ENCODE data around the gene GPR155.
"Not testable (repeated sequence)": the region's sequence is repeated elsewhere in the genome, so short reads cannot be mapped to it uniquely, and the experiment has no call there.

The GPR155 gene

DNA sequence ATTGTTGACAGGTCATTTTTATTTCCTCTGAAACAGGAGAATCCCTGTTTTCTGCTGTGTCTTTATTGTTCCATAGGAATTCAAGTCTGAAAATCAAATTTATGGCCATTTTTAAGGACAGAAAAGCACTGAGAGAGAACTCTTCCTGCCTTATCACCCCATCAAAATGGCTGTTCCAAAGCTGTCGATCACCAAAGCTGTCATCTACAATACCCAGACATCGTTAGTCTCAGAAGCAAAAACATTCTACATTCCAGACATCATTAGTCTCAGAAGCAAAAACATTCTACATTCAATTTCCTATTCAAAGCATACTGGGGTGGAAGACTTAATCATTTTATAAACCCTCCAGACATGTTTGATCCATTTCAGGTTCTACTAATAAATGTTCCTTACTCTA lies 46.9 kb downstream of the GPR155 start:
- DNase-seq (ENCODE audit: low read depth, low spot score) = no peak

GRCh38 chr2:174439323-174439722 lies 47.5 kb downstream of the GPR155 start:
- no peak for DNase-seq (ENCODE audit: low read depth, low spot score)

GRCh38 chr2:174438146-174438886 lies 48.5 kb downstream of the GPR155 start:
- DNase-seq (ENCODE audit: low read depth, low spot score) = no peak

DNA sequence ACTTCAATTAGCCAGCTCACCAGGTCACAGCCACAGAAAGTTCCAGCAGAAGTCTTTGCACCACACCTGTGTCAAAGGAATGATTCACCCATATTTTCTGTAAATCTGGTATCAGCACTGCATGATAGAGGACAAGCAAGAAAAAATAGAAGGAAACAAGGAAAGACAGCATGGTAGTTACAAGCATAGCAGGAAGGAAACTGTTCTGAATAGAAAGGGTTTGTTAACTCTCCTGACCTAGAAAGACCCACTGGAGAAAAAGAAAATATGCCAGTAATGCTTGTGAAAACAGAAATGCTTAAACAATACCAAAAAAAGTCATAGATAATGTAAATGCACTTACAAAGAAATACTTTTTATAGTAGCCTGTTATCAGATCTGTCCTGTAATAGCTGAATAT lies 50.5 kb downstream of the GPR155 start:
- DNase-seq (ENCODE audit: low read depth, low spot score) = no peak

DNA sequence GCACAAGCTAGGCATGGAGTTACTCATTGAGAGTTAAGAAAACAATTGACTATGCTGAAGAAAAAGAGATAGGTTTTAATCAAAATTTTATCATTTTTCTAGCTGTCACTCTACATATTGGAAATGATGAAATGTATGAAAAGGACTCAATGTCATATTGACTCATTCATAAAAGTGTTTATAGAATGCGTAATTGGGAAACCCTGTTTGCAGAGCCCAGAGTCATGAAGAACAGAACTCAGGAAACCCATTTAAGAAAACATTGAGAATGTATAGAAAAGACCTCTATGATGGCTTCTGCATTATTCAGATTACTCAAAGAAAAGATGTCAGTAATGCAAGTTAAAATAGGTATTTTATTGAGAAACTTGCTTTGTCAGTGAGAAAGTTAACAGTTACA lies 54.9 kb downstream of the GPR155 start:
- no peak for DNase-seq (ENCODE audit: low read depth, low spot score)

- no peak for DNase-seq (ENCODE audit: low read depth, low spot score)
Observed at GRCh38 chr2:174430066-174430465, 56.8 kb downstream of the GPR155 start.

DNA sequence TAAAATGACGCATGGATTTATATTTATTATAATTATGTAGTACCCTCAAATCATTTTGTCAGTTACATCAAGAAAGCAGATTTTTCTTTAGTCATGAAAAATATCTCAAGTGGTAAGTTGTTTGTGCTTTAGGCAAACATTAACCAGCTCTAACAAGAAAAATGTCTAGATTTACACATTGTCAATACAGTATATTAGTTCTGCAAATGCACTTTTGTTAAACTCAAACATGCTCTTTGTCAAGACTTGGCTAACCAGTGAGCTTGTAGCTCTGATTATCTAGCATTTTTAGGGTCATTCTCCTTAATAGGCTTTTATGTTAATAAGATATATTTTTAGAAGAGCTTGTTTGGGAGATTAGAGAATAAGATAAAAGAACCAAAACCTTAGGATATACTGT lies 58.6 kb downstream of the GPR155 start:
- DNase-seq (ENCODE audit: low read depth, low spot score) = no peak

DNA sequence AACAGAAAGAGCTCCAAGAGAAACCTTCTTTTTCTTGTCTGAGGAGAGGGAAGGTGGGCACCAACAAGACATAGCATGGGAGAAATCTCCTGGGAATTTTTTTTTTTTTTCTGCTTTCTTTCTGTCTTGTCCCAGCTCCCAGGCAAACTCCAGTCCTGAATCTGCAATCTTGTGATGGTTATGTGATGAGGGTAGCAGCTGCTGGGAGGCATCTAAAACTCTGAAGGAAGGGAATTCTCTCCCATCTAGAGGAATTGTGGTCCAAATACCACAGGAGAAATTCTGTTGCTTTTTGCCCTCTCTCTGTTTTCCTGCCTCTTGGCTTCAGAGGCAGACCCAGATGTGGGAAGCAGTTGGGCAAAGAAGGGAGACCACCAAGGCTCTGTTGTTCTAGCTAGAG lies 74.6 kb downstream of the GPR155 start:
- DNase-seq (ENCODE audit: low read depth, low spot score) = no peak

- not testable (repeated sequence) for DNase-seq (ENCODE audit: low read depth, low spot score)
Observed at GRCh38 chr2:174410039-174410438, 76.8 kb downstream of the GPR155 start.

GRCh38 chr2:174403628-174404027 lies 83.2 kb downstream of the GPR155 start:
- no peak for DNase-seq (ENCODE audit: low read depth, low spot score)

DNA sequence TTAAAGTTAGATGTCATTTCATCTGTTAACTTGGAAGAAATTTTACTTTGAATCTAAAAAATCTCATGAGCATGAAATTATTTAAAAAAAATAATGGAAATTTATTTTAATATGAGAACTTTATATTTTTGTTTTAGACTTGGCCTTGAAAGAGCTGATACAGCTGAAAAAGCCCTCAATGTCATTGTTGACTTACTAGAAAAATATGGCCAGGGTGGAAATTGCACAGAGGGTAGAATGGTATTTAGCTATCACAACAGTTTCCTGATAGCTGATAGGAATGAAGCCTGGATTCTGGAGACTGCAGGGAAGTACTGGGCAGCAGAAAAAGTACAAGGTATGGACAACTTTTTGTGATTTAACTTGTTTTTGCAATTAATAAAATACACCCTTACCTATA lies 86.0 kb downstream of the GPR155 start:
- DNase-seq (ENCODE audit: low read depth, low spot score) = no peak

DNA sequence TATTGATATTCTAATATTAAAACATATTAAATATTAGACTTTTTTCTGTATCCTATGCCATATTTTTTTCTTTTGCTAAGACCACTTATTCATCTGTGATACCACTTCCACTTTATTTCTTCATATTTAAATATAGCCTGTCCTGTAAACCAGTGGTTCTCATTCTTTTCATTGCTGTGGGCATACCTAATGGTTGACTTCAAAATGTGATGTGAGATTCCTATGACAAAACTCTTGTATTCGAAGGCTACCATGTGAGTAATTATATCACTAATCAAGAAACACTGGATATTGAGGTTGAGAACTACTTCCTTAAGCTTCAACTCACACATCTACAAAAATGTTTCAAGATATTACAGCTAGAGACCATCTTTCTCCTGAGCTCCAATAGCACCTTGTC lies 87.7 kb downstream of the GPR155 start:
- DNase-seq (ENCODE audit: low read depth, low spot score) = no peak

- no peak for DNase-seq (ENCODE audit: low read depth, low spot score)
Observed at GRCh38 chr2:174397773-174398172, 89.1 kb downstream of the GPR155 start.

- DNase-seq (ENCODE audit: low read depth, low spot score) = no peak
Observed at GRCh38 chr2:174395969-174396630, 90.7 kb downstream of the GPR155 start.

DNA sequence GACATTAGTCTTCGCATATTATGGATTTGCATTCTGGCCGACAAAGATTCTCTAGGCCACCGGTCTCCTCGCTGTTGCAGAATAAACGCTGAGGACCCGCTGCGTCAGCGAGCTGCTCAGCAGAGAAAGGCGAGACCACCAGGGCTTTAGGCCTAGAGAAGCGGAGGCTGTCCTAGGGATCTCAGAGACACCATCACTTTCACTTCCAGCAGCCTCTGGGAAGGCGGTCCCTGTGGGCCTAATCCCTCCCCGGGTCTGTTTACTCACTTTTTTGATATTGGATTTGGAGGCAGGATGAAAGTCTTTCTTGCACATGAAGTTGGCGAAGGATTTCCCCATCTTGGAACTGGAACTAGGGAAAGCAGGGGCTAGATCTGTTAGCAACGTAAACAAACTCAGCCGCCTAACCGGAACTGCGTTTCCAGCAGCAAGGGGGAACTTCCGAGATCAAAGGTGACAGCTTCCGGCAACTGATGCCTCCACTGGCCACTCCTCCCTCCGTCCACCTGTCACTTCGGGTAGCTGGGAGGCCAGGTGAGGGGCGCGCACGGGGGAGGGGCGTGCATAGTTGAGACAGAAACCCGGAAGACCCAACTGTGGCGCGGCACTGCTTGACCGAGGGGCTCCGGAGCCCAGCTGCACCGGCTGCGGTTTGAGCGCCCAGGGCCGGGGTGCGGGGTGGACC lies 91.4 kb downstream of the GPR155 start, which contains the start of gene SCRN3:
Gene SCRN3 (plus strand): TSS at position 447 of the 685 bp plus-strand sequence. CDS start 2,554 bp downstream, outside the sequence.
- DNase-seq (ENCODE audit: low read depth, low spot score) = peak; percentile 37

GRCh38 chr2:174392706-174393105 lies 94.1 kb downstream of the GPR155 start:
- no peak for DNase-seq (ENCODE audit: low read depth, low spot score)

DNA sequence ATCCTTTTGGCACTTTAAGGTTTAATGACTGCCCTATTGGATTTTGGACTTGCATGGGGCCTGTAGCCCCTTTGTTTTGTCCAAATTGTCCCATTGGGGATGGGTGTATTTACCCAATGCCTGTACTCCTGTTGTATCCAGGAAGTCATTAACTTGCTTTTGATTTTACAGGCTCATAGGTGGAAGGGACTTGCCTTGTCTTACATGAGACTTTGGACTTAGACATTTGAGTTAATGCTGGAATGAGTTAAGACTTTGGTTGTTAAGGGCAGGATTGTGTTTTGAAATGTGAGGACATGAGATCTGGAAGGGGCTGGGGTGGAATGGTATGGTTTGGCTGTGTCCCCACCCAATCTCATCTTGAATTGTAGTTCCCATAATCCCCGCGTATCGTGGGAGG lies 96.5 kb downstream of the GPR155 start:
- DNase-seq (ENCODE audit: low read depth, low spot score) = not testable (repeated sequence)

- no peak for DNase-seq (ENCODE audit: low read depth, low spot score)
Observed at GRCh38 chr2:174389542-174389941, 97.3 kb downstream of the GPR155 start.

DNA sequence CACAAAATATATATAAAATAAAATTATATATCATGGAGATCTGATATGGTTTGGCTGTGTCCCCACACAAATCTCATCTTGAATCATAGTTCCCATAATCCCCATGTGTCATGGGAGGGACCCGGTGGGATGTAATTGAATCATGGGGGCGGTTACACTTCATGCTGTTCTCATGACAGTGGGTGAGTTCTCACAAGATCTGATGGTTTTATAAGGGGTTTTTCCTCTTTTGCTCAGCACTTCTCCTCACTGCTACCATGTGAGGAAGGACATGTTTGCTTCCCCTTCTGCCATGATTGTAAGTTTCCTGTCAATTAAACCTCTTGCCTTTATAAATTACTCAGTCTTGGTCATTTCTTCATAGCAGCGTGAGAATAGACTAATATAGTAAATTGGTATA lies 98.1 kb downstream of the GPR155 start:
- not testable (repeated sequence) for DNase-seq (ENCODE audit: low read depth, low spot score)

- no peak for DNase-seq (ENCODE audit: low read depth, low spot score)
Observed at GRCh38 chr2:174385201-174385600, 101.6 kb downstream of the GPR155 start.

GRCh38 chr2:174383796-174384195 lies 103.0 kb downstream of the GPR155 start:
- DNase-seq (ENCODE audit: low read depth, low spot score) = no peak
